NCI-H1930 (cell line): ENCODE measurements around the gene RIMBP2.

Source experiments
- DNase-seq, 2 experiments: peaks; one replicate each; lab custom pipeline; 2025; lab: John Stamatoyannopoulos, UW

Gene RIMBP2

GRCh38 chr12:130483616-130484180 is 232.4 kb downstream of the RIMBP2 start:
- no peak for DNase-seq

GRCh38 chr12:130482448-130482847 is 233.7 kb downstream of the RIMBP2 start:
- DNase-seq = no peak

- no peak for DNase-seq
These were observed 234.7 kb downstream of the RIMBP2 start for GRCh38 chr12:130481392-130481879.

DNA sequence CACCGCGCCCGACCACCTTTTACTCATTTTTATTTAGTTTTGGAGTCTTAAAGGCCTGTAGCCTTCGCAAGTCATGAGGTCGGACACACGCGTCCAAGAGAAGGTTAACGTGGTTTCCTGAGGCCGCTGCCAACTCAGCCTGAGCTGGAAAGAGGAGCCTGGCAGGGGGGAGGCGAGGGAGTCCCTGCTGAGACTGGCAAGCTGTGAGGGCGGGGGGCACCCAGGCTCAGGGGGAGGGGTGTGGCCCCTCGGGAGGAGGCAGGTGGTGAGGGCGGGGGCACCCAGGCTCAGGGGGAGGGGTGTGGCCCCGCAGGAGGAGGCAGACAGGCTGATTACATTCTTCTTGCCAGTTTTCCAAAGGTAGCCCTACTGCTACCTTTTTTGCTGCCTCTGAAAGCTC is 235.2 kb downstream of the RIMBP2 start:
- no peak for DNase-seq

DNA sequence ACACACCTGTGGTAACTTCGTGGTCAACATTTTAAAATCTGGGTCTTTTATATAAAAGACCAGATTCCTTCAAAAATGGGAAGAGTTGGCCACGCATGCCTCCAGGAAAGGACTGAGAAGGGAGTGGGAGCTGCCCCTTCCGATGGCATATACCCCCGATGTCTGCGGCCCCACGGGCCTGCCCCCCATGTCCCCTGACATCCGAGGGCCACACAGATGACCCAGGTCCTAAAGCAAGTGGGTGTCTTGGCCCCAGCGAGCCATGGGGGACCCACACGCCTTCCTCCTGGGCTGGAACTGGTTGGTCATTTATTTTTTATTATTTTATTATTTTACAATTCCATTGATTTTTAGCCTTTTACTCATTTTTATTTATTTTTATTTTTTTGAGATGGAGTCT is 235.9 kb downstream of the RIMBP2 start:
- DNase-seq = no peak

GRCh38 chr12:130479401-130480125 is 236.5 kb downstream of the RIMBP2 start:
- no peak for DNase-seq

DNA sequence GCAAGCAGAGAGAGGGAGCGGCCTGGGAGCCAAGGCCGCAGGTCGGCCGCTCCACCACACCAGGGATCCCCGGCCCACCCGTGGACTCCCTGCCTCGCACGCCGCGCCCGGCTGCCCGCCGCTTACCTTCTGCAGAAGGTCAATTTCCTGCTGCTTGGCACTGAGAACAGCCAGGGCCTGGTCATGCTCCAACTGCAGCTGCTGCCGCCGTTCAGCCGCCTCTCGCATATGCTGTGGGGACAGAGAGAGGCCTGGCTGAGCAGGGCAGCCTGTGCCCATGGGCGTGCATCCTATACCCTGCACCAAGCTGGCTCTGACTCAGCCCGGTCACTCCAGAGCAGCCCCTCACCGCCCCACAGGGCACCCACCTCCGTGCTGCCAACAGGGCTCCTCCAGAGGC is 237.3 kb downstream of the RIMBP2 start:
- no peak for DNase-seq

DNA sequence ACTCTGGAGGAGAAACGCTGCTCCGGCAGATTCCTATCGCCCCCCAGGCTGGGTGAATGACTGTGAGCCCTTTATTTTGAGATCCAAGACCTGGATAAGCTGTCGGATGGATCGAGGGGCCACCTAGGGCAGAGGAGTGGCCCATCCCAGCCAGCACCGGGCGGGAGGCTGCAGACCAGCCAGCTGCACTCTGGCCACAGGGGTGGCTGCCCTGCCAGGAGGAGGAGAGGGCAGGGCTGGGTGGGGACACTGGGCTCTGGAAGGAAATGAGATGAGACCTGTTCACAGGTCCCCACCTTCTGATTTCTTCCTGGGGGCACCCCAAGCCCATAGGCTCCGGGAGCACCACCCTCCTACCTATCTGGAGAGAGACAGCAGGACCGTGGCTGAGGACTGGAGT is 238.4 kb downstream of the RIMBP2 start:
- DNase-seq = no peak

DNA sequence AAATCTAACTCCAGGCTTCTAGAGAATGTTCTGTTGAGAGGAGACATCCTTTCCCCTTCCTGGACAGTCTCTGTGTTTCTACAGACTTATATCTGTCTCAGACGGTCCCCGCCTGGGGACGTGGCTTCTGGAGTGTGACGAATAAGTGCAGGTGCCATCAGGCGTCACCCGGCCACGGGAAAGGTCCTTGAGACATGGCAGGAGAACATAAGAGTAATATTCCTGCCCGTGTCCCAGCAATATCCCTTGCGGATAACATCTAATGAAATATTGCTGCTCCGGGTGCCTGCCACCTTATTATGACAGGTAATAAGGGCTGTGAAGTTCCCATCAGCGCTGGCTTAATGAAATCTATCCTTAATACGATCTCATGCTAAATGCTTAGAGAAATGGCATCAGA is 238.8 kb downstream of the RIMBP2 start:
- no peak for DNase-seq

- no peak for DNase-seq
These were observed 239.5 kb downstream of the RIMBP2 start for GRCh38 chr12:130476451-130477135.

DNA sequence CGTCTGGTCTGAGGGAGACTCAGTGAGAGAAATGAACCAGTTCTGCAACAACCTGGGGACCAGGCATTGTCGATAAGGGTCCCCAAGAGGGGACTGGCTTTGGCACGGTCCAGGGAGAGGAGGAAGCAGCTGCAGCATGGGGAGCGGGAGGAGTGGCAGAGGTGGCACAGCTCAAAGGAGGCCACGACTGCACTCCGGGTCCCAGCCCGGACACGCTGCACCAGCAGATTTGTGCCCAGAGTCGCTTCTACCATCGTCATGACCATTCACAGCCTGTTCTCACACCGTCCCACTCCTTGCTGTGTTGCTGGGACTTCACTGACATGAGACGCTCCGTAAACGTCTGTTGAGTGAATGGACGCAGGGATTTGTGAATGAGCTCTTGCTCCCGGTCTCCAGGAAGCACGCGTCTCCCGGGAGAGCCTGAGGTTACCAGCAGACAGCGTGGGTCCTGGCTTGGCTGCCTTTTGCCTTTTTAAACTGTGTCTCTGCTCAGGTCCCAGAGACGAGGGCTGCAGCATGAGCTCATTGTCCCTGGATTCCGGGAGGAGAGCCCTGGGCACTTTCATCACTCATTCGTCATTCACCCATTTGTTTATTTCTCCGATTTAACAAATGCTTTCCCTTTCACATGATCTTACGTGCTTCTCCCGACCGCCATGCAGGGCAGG is 241.4 kb downstream of the RIMBP2 start:
- DNase-seq = no peak

GRCh38 chr12:130473266-130473665 is 242.8 kb downstream of the RIMBP2 start:
- DNase-seq = no peak

- no peak for DNase-seq
These were observed 245.1 kb downstream of the RIMBP2 start for GRCh38 chr12:130470969-130471368.

- DNase-seq = no peak
These were observed 246.5 kb downstream of the RIMBP2 start for GRCh38 chr12:130469552-130469951.

DNA sequence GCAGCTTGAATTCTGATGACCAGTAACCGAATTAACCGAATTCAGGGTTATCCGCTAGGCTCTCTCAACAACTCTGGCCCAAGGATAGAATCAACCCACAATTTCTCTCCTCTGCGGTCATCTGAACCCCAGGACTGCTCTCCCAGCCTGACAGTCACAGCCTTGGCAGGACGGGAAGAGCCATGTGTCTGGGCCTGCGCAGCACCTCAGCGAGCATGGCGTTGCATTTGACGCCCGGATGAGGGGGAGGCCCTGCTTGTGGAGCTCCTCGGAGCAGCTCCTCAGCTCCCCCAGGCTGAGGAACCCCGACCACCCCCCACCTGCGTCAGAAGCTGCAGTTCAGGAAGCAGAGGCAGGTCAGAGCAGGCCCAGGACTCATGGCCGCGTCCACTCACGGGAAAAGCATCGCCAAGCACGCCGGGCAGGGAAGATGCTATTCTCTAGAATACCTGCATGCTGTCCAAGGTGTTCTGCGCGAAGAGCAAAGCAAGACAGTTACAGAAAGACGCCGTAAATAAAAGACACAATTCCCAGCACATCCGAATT is 247.3 kb downstream of the RIMBP2 start:
- DNase-seq = no peak

GRCh38 chr12:130468186-130468585 is 247.9 kb downstream of the RIMBP2 start:
- no peak for DNase-seq

GRCh38 chr12:130465626-130466025 is 250.5 kb downstream of the RIMBP2 start:
- DNase-seq = no peak

- DNase-seq = no peak
These were observed 251.1 kb downstream of the RIMBP2 start for GRCh38 chr12:130465046-130465445.

DNA sequence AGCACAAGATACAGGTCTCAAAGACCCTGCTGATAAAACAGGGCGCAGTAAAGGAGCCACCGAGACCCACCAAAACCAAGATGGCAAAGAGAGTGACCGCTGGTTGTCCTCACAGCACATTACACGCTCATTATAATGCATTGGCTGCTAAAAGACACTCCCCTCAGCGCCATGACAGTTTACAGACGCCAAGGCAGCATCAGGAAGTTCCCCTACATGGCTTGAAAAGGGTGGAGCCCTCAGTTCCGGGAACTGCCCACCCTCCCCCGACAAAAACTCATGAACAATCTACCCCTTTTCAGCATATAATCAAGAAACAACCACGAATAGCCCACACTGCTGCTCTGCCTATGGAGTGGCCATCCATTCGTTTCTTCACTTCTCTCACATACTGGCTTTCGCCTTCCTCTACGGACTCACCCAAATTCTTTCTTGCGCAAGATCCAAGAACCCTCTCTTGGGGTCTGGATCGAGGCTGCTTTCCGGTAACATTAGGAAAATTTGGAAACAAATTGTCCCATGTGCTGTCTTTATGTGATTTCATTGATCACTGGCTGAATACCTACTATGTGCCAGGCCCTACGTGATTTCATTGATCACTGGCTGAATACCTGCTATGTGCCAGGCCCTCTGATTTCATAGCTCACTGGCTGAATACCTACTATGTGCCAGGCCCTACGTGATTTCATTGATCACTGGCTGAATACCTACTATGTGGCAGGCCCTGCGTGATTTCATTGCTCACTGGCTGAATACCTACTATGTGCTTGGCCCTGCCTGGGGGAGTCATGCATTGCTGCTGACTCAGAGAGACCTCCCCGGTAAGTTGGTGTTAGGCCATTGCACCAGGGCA is 252.1 kb downstream of the RIMBP2 start:
- no peak for DNase-seq

DNA sequence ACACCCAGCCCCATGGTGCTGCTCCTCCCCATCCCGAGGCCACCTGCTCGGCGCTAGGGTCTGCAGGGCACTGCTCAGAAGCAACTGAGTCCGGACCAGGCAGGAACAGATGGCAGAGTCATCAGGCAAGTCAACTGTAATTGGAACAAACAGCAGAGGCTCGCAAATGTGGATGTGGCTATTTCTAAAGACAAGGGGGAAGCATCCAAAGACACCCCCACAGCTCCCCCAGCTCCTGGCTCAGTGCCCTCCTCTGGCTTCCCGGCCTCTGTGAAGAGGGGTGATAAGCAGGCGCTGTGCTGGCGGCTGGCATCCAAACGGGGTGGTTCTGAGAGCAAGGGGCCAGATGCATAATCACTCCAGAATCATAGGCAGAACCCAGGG is 252.8 kb downstream of the RIMBP2 start:
- DNase-seq = no peak

DNA sequence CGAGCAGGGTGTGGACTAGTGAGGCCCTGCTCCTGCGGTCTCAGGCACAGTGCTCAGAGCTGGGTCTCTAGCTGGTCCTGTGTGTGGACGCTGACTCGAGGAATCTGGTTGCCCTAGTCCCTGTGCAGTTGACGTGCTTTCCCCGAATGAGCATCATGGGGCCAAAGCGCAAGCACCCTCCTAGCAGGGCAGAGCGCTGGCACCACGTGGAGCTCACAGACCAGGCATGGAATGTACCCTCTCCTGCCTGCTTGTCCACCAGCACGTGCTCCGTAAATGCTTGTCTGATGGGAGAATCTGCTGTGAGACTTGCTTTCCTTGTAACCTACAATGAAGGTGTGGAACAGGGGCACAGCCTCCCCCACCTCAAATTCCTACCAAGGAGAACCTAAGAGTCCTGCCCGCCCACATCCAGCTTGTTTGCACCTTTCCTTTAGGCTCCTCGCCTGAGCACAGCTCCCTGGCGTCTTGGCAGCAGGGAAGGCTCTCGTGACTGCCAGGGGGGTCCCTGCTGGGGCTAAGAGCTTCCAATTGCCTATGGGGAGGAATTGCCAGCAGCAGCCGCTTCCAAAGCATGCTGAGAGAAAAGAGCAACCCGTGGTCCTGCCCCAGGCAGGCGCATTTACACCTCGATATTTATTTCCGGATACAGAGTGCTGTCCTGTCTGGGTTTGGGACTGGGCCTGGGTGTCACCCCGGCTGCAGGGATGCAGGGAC is 253.4 kb downstream of the RIMBP2 start:
- DNase-seq = no peak
